ENCODE data around the gene LHFPL2. TPM values are rescaled to one million over a fixed set of nuclear protein-coding genes. Genes with fewer than 3 reads are reported as not detected.

LHFPL2 gene
- total RNA-seq, 1 donor from 2014 or later, result 14.4 TPM

GRCh38 chr5:78594021-78594420 is 54.6 kb downstream of the LHFPL2 start:
- DNase-seq (ENCODE audit: low read depth), result no peak
- H3K4me3 ChIP-seq (ENCODE audit: low read depth, low read length), result no peak overlapping the region
- TF ChIP-seq CTCF (conservative IDR thresholded peaks at IDR 0.05; ENCODE audit: low read depth, low read length), result no peak

DNA sequence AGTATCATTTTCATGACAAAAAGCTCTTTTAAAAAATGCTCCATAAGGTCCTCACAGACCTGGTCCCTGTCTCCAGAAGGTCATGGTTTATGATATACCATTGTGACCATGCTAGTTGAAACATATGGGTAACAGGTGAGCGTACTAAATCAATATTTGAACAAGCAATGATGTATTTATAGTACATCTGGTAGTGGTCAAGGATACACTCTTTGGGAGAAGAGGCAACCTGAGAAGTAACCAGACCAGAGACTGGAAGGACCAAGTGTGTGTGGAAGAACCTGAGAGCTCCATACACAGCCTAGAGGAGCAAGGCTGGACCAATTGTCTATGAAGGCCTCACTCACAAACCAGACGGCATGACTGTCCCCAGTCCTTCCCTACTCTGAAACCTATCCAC is 55.1 kb downstream of the LHFPL2 start:
- no peak for DNase-seq (ENCODE audit: low read depth)
- H3K4me3 ChIP-seq (ENCODE audit: low read depth, low read length), result no peak overlapping the region
- TF ChIP-seq CTCF (conservative IDR thresholded peaks at IDR 0.05; ENCODE audit: low read depth, low read length), result no peak

GRCh38 chr5:78592735-78593386 is 55.7 kb downstream of the LHFPL2 start:
- DNase-seq (ENCODE audit: low read depth), result no peak
- no peak for TF ChIP-seq CTCF (conservative IDR thresholded peaks at IDR 0.05; ENCODE audit: low read depth, low read length)
- no peak overlapping the region for H3K4me3 ChIP-seq (ENCODE audit: low read depth, low read length)

DNA sequence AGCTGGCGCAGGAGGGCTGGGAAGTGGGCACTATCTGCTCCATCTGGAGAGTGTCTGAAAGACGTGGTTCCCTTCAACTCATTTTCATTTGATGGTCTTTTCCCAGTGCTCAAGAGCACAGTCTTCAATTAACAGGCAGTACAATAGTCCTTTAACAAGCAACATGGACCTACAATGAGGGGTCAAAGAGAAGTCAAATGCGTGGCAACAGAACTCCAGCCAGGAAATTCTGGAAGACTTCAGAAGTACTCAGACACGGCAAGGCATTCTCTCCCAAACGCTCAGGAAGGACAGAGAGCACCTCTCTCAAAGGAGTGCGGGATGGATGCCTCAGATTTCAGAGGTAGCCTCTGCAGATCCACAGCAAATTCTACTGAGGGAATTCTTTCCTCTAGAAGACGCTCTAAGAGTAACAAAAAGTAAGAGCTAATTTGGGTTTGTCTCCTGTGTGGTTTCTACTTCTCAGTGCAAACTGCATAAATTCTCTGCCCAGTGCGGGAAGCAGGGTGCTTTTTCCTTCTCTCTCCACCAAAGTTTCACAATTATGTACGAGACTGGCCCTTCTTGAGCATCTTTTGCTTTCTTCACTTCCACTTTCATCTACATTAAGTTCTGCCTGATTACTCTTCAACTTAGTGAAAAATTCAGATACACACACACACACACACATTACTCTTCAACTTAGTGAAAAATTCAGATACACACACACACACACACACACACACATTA is 56.4 kb downstream of the LHFPL2 start:
- no peak for TF ChIP-seq CTCF (conservative IDR thresholded peaks at IDR 0.05; ENCODE audit: low read depth, low read length)
- no peak overlapping the region for H3K4me3 ChIP-seq (ENCODE audit: low read depth, low read length)
- no peak for DNase-seq (ENCODE audit: low read depth)

DNA sequence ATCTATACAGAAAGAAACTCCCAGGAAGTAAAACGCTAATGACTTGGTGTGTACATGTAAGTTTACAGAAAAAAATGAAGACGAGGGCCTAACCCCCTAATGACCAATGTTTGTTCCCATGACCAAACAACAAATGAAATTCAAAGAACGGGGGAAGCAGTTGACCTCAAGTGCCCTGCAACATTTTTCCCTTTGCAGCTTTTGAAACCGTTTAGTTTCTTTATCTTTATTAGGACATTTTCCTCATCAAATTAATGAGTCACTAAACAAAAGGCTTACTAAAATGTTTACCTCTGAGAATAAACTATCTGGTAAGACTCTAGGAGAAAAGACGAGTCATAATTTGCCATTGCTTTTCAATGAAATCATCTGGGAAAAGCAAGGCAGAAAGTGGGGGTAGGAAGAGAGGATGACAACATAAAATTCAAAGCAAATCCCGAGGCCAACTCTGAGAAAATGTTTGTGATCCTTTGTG is 57.4 kb downstream of the LHFPL2 start:
- no peak overlapping the region for H3K4me3 ChIP-seq (ENCODE audit: low read depth, low read length)
- no peak for TF ChIP-seq CTCF (conservative IDR thresholded peaks at IDR 0.05; ENCODE audit: low read depth, low read length)
- DNase-seq (ENCODE audit: low read depth), result peak; percentile 82

DNA sequence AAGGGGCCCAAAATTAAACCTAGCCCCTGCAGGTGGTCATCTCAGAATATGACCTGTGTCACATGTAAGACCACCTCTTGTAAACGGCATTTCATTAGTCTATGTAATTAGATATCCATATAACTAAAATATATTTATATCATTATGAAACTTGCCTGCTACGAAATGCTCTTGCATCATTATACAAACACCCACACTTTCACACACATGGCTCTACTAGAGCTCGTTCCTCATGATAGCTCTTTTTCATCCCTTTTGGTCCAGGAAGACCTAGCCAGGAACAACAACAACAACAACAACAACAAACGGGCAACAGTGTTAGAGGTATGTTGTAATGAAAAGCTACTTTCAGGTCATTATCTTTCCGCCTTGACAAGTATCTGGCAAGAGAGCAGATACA is 58.6 kb downstream of the LHFPL2 start:
- no peak for DNase-seq (ENCODE audit: low read depth)
- TF ChIP-seq CTCF (conservative IDR thresholded peaks at IDR 0.05; ENCODE audit: low read depth, low read length), result no peak
- H3K4me3 ChIP-seq (ENCODE audit: low read depth, low read length), result no peak overlapping the region

Measured in epithelial cell of proximal tubule (primary cell).